ENCODE results near the gene COMMD2.

The COMMD2 gene

DNA sequence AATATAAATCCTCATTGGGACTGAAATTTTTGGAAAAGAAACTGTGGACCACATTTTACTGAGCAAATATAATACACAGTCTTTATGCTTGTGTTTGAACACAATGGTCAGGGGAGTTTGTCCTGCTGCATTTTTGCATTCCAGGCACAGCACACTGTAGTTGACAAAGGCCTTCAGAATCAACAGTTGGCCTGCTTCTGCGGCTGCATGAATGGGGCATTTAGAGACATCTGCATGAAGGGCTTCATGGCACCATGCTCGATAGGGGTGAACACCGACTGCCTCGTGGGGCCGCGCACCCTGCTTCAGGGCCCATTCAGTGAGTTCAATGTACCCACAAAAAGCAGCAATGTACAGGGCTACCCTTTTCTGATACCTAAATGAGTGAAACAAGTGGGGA lies 15.4 kb upstream of the COMMD2 start:
- Histone ChIP-seq H3K79me2 (ENCODE audit: insufficient read depth, low read length) (no peaks in the 10 kb centered on the region), H3K9me3 (ENCODE audit: insufficient read depth, low read length, severe bottlenecking) (no peaks in the 10 kb centered on the region), H3K36me3 (ENCODE audit: insufficient read depth, low read length) (no peaks in the 10 kb centered on the region), H3K9ac (ENCODE audit: low read depth, low read length) (no peak overlapping the region), H3K27me3 (ENCODE audit: insufficient read depth, low read length, poor library complexity) (peaks cover 13% of the 10 kb centered on the region), H3K4me3 (ENCODE audit: low read depth in 1 of 2, low read length in 2 of 2) (no peak overlapping the region), H2AFZ (ENCODE audit: low read depth, low read length) (no peak overlapping the region), H3K27ac (ENCODE audit: low read length) (no peak overlapping the region), H4K20me1 (ENCODE audit: insufficient read depth, low read length) (no peaks in the 10 kb centered on the region), H3K4me1 (ENCODE audit: insufficient read depth, low read length) (no peaks in the 10 kb centered on the region), H3K4me2 (ENCODE audit: insufficient read depth, low read length) (no peak overlapping the region)
- DNase-seq (no peak), ATAC-seq (ENCODE audit: insufficient read depth, low read depth) (no peak)
- TF ChIP-seq EZH2 (IDR thresholded peaks at IDR 0.05; ENCODE audit: borderline replicate concordance, low read depth, low read length, severe bottlenecking), result no peak
- TF ChIP-seq, protein P1, sequence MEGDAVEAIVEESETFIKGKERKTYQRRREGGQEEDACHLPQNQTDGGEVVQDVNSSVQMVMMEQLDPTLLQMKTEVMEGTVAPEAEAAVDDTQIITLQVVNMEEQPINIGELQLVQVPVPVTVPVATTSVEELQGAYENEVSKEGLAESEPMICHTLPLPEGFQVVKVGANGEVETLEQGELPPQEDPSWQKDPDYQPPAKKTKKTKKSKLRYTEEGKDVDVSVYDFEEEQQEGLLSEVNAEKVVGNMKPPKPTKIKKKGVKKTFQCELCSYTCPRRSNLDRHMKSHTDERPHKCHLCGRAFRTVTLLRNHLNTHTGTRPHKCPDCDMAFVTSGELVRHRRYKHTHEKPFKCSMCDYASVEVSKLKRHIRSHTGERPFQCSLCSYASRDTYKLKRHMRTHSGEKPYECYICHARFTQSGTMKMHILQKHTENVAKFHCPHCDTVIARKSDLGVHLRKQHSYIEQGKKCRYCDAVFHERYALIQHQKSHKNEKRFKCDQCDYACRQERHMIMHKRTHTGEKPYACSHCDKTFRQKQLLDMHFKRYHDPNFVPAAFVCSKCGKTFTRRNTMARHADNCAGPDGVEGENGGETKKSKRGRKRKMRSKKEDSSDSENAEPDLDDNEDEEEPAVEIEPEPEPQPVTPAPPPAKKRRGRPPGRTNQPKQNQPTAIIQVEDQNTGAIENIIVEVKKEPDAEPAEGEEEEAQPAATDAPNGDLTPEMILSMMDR (IDR thresholded peaks at IDR 0.05; ENCODE audit: borderline replicate concordance, extremely low read depth, low read length, poor library complexity, severe bottlenecking), result no peak

DNA sequence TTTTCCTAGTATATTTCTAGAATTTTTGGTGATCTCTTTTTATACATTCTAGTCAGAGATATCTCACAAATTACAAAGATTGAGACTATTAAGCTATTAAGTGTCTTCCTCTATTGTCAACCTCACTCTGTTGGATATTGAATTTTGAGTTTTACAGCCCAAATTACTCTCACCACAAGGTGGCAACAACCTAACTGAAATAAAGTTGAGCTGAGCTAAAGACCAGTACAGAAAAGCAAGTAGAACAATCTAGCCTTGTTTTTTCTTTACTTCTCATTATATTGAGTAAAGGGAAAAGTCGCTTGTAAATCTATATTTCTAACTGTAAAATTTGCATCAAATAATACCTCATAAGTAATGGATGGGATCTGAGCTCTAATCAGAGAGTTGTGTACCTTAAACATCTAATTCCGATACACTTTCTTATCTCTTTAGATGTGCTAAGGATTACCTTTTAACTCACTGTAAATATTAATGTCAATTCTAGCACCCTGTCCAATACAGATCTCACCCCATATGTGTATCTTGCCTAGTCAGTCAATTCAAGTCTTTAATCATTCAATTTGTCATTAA lies 13.6 kb upstream of the COMMD2 start:
- Histone ChIP-seq H3K79me2 (ENCODE audit: insufficient read depth, low read length) (no peaks in the 10 kb centered on the region), H4K20me1 (ENCODE audit: insufficient read depth, low read length) (no peaks in the 10 kb centered on the region), H3K4me2 (ENCODE audit: insufficient read depth, low read length) (no peak overlapping the region), H3K4me1 (ENCODE audit: insufficient read depth, low read length) (no peaks in the 10 kb centered on the region), H3K27ac (ENCODE audit: low read length) (no peak overlapping the region), H2AFZ (ENCODE audit: low read depth, low read length) (no peak overlapping the region), H3K36me3 (ENCODE audit: insufficient read depth, low read length) (no peaks in the 10 kb centered on the region), H3K9me3 (ENCODE audit: insufficient read depth, low read length, severe bottlenecking) (no peaks in the 10 kb centered on the region), H3K9ac (ENCODE audit: low read depth, low read length) (no peak overlapping the region), H3K4me3 (ENCODE audit: low read depth in 1 of 2, low read length in 2 of 2) (no peak overlapping the region), H3K27me3 (ENCODE audit: insufficient read depth, low read length, poor library complexity) (peaks cover 13% of the 10 kb centered on the region)
- DNase-seq (no peak), ATAC-seq (ENCODE audit: insufficient read depth, low read depth) (no peak)
- TF ChIP-seq, protein P1 (IDR thresholded peaks at IDR 0.05; ENCODE audit: borderline replicate concordance, extremely low read depth, low read length, poor library complexity, severe bottlenecking), result peak; percentile 48
- no peak for TF ChIP-seq EZH2 (IDR thresholded peaks at IDR 0.05; ENCODE audit: borderline replicate concordance, low read depth, low read length, severe bottlenecking)

DNA sequence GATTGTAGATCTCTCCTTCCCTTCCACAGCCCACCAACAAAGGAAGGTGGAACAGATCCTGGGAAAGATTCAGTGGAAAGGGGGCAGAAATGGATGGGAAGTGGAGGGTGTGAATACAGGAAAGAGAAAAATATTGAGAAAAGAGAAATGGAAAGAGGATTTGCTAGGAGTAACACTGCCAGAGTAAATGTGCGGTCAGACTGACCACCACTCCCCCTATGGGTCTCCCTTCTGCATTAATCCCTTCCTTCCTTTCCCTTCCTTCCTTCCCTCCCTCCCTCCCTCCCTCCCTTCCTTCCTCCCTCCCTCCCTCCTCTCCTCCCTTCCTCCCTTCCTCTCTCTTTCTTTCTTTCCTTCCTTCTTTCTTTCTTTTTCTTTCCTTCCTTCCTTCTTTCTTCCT lies 12.0 kb upstream of the COMMD2 start:
- no peak overlapping the region for H3K4me3 ChIP-seq (ENCODE audit: low read depth in 1 of 2, low read length in 2 of 2)
- no peaks in the 10 kb centered on the region for H3K36me3 ChIP-seq (ENCODE audit: insufficient read depth, low read length)
- ATAC-seq (ENCODE audit: insufficient read depth, low read depth) (no peak), DNase-seq (no peak)
- H3K4me2 ChIP-seq (ENCODE audit: insufficient read depth, low read length), result no peak overlapping the region
- H4K20me1 ChIP-seq (ENCODE audit: insufficient read depth, low read length), result no peaks in the 10 kb centered on the region
- H3K9ac ChIP-seq (ENCODE audit: low read depth, low read length), result no peak overlapping the region
- no peak overlapping the region for H2AFZ ChIP-seq (ENCODE audit: low read depth, low read length)
- no peaks in the 10 kb centered on the region for H3K79me2 ChIP-seq (ENCODE audit: insufficient read depth, low read length)
- peaks cover 17% of the 10 kb centered on the region for H3K27me3 ChIP-seq (ENCODE audit: insufficient read depth, low read length, poor library complexity)
- no peak overlapping the region for H3K27ac ChIP-seq (ENCODE audit: low read length)
- no peaks in the 10 kb centered on the region for H3K9me3 ChIP-seq (ENCODE audit: insufficient read depth, low read length, severe bottlenecking)
- TF ChIP-seq EZH2 (IDR thresholded peaks at IDR 0.05; ENCODE audit: borderline replicate concordance, low read depth, low read length, severe bottlenecking), result no peak
- TF ChIP-seq, protein P1 (IDR thresholded peaks at IDR 0.05; ENCODE audit: borderline replicate concordance, extremely low read depth, low read length, poor library complexity, severe bottlenecking), result no peak
- no peaks in the 10 kb centered on the region for H3K4me1 ChIP-seq (ENCODE audit: insufficient read depth, low read length)

All from DND-41 (cell line).